CD1c-positive myeloid dendritic cell (primary cell): ENCODE data around the gene TAS1R2.
"Not testable (repeated sequence)": the region's sequence is repeated elsewhere in the genome, so short reads cannot be mapped to it uniquely, and the experiment has no call there.

Experiments
- DNase-seq: peaks from one replicate; pipeline ENCODE4 v3.0.0-alpha.2; 2016; ENCODE audit errors: extremely low spot score

The TAS1R2 gene

DNA sequence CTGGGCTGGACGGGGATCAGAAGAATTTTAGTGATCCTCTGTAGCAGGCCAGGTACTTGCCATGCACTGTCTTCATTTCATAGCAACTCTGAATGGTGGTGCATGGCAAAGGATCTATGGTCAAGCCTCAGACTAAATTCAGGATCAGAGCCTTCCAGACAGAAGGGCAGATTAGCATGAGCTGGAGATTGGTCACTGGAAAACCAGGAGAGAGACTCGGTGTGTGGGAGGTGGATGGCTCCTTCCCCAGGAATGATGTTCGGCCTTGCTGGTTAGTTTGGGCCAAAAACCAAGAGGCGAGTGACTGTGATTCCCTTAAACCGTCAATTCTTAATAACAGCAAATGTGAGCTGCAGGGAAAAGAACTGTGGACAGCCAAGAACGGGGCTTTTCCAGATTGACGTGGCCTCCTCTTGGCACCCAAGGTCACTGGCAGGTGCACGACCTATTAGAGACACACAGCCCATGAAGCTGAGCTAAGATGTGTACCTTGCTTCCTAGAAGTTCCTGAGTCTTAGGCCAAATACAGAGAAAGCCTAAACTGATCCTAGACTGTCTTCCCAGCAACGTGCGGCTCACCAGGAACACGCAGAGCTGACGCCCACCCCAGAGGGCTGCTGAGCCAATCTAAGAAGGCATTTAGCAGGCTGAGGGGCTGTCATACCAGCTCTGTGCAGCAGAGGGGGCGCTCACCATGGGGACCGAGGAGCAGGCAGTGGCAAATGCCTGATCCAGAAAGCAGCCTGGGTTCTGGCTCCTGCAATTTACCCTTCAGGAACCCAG is 24.4 kb upstream of the TAS1R2 start:
- DNase-seq = peak; percentile 69

DNA sequence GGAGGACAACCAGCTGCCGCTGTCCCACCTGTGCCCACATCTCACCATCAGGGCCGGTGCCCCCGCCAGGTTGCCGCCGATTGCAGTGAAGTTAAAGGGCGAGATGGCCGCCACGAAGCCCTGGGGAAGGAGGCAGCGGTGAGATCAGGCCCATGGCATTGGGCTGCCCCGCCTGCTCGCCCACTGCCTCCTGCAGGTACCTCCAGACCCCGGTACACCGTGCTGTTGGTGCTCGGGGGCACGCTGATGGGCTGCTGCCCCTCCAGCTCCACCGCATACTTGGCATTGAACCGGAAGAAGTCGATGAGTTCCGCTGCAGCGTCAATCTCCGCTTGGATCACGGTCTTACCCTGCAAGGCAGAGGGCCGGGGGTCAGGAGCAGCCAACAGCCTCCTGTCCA is 23.6 kb upstream of the TAS1R2 start:
- DNase-seq = no peak

DNA sequence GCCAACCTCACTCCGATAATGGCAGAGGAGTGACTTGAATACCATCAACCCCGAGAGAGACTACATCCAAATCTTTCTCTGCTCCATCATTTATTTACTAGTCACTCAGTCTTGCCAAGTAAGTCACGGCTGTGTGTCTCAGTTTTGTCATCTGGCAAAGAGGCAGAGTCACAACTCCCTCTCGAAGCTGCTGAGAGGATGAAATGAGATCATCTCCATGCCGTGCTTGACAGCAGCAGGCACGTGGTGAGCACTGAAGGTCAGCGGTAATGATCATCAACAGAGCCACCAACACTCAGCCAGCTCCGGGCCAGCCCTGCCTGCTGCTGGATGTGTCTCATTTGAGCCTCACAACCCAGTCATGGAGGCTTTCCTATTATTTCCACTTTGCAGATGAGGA is 23.0 kb upstream of the TAS1R2 start:
- no peak for DNase-seq

DNA sequence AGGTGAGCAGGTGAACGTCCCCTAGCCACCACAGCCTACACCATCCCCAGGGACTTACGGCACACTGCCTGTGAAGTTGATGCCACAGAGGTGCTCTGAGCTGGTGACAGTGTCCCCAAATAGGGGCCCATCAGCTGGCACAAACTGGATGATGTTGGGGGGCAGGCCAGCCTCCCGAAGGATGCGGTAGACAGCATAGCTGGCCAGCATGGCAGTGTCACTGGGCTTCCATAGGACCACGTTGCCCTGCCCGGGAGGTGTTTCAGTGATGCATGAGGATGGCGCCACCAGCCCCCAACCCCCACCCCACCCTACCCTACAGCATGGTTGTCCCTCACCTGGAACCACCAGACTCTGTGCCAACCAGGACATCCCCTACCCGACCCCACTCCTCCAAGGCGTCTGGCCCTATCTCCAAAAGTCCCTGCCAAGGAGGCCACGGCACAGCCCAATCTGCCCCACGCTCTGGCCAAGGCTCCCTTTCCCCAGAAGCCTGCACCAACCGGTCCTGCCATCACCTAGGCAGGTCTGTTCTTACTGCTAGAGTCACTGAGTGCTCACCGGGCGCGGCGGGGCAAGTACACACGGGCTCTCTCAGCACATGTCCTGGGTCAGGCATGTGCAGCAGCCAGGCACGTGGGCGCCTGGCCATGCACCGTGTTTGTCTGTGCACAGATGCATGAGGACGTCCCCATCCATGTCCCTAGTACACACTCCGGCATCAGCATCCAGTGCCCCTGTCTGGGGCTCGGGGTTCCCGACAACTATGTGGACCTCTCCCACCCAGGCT is 22.4 kb upstream of the TAS1R2 start:
- no peak for DNase-seq

DNA sequence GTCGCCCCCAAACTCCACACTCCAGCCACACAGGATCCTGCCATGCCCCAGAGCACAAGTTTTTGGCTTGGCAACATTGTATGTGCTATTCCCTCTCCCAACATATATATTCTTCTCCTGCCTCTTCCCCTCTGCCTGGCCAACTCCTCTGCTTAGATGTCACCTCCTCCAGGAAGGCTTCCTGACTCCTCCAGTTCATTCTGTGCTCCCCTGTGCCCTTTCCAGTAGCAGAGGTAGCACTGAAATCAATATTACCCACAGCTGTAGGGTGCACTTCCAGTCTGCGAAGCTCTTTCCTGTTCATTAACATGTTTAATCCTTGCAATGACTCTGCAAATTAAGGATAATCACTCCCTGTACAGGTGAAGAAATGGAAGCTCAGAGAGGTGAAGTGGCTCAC is 21.7 kb upstream of the TAS1R2 start:
- DNase-seq = no peak

DNA sequence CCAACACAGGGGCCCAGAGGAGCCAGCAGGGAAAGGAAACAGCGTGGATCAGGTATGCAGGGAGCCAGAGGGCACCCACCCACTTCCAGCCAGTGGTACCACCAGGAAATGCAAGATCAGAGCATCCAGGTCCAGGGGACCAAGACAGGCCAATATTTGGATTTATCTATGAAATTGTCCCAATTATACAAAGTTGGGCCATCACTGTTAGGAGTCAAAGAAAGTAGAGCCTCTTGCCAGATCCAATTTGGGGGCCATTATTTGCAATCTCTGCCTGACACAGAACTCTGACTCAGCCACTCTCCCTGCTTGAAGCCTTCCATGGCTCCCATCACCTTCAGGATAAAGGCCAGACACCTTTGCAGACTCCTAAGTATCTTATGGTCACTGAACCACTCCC is 21.1 kb upstream of the TAS1R2 start:
- no peak for DNase-seq

DNA sequence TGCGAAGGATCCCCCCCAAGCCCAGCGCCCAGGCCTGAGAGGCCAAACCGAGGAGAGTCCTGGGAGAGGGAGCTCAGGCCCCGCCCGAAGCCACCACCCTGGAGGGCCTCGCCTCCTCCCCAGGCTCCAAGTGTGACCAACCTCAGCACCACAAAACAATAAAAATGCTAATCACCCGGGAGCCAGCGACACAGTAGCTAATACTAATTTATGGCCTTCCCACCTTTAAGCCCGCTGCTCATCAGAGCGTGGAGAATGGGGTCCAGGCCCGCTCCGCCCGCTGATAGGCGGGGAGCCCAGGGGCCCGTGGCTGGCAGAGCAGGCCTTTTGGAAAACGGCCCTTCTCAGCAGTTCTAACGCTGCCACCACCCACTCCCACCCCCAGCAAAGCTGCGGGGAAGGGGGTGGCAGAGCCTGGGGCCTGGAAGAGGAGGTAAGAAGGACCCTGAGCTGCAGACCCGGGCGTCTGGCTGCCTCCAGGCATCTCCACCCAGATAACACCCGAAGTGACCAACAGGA is 20.4 kb upstream of the TAS1R2 start:
- no peak for DNase-seq

DNA sequence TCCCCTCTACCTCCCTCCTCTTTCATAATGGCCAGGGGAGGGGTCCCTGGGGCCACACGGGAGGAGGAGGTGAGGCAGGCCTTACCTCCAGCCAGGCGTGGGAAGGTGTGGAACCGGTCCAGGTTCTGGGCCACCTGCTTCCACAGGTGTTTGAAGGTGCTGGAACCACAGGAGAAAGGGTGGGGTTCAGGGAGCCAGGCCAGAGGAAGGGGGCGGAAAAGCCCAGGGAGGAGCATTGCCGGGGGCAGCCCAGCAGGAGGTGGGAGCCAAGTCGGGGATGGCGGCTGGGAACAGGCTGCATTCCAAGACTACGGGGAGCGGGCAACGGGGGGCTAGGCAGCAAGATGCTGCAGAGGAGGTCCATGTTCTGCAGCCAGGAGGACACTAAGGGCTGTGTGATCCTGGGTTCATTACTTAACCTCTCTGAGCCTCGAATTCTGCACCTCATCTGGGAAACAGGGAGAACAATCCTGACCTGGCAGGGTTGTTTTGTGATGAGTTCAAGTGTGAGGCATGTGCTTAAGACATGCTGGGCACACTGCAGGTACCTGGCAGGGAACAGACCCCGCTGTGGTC is 19.8 kb upstream of the TAS1R2 start:
- DNase-seq = no peak

DNA sequence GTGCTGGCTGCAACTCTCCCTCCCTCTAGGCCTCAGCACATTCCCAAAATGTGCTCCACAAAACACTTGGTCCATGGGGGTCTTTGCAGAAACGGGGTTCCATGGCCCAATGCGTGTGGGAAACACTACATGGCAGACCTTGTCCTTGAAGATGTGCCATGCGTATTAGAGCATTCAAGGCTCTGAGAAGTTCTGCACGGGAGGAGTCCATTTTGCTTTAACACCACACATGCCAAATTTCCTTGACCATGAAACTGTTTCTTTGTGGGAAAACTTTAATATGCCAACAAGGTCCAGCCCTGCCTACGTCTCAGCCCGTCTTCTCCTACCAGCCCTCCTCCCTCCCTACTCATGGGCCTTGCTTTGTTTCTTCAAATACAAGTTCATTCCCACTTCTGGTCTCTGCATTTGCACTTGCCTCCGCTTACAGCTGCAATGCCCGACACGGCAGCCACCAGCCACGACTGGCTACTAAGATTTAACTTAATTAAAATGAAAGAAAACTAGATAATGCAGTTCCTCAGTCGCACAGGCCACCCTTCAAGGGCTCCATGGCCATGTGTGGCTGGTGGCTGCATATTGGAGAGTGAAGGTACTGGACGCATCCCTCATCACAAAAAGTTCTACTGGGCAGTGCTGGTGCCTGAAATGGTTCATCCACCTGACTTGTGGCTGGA is 19.2 kb upstream of the TAS1R2 start:
- no peak for DNase-seq

DNA sequence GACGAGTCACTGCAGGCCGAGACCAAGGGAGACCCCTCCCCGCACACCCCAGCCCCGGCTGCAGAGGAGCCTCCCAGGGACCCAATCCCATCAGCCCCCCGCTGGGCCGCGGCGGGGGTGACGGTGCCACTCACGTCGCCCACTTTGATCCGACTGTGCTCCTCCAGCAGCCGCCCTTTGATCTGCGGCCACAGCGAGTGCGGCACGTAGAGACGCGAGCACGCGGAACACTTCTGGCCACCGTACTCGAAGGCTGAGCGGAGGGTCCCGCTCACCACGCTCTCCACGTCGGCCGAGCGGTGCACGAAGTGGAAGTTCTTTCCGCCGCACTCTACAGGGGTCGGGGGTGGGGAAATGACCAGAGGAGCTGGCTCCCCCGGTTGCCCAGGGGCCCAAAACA is 17.8 kb upstream of the TAS1R2 start:
- DNase-seq = no peak

DNA sequence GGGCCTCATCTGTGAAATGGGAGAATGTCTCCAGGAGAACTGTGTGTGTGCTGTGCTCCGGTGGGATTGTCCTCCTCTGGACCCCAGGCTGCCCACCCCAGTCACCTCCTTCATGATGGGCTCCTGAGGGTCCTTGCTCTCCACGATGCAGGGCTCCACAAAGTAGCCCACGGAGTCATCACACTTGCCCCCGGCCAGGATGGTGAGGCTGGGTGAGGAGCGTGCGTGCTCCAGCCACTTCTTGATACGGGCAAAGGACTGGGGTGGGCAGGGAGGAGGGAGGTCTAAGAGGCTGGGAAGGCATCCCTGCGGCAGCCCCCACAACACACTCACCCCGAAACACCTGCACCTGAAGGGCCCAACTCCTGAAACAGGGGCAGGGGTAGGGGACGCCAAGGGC is 16.8 kb upstream of the TAS1R2 start:
- no peak for DNase-seq

DNA sequence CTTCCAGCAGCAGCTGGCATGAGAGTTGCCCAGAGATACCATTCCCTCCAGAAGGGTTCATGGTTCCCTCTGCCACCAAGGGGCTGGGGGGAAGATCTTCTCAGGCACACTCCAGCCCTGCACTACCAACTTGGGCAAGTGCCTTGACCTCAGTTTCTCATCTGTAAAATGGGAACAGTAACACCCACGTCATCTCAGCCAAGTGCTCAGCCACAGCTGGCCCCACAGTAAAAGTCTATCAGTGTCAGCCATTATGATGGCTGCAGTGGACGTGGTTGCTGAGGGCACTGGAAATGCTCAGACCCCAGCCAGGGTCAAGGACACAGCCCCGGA is 16.3 kb upstream of the TAS1R2 start:
- no peak for DNase-seq

DNA sequence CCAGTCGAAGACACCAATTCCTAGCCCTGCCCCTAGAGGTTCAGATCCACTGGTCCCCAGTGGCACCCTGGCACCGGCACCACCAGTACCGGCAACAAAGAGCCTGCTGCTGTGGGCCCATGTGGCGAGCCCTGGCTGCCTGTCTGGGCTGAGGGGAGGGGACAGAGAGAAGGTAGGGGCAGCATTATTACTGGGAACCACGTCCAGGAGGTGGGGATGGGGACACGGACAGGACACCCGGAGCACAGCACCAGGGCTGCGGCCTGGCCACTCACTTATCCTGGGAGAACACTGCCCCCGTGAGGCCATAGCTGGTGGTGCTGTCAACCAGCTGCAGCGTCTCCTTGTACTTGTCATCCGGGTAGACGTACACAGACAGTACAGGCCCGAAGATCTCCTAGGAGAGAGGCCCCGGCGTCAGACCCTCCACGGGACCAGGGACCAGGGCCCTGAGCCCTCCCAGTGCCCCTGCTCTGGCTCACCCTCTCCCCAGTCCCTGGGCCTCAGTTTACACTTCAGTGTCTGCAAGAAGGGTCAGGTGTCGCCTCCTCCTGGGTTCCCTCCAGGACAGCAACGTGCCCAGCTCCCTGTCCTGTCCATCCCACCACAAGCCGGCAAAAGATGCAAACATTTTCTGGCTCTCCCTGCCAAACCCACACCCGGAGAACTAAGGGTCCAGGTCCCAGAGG is 15.8 kb upstream of the TAS1R2 start:
- peak; percentile 62 for DNase-seq

DNA sequence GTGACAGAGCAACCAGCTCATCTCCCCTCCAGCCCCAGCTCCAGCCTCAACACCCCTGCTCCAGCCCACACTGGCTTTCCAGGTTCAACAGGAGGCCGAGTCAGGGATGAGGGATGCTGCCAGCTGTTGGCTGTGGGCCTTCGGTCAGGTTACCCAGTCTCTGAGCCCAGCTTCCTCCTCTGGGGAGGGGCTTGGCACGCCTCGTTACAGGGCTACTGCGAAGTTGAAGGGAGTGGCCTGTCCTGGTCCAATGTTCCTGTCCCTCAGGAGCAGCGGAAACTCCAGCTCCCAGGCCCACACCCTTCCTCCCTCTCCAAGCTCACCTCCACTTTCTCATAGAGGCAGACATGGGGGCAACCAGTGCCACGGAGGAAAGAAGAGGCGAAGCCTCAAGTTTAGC is 15.1 kb upstream of the TAS1R2 start:
- no peak for DNase-seq

DNA sequence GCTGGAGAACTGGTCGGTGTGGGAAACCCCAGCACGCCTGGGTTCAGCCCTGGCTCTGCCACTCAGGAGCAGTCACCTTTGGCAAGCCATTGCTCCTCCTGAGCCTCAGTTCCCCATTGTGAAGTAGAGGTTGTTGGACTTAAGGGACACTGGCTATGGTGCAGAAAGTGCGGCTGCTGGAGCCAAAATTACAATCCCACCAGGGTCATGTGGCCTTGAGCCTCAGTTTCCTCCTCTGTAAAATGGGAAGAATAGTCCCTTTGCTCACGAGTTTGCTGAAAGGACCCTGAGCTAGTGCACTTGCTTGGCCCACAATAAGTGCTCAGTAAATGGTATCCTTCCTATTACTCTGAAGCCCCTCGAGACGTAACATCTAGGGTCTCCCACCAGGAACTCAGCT is 14.6 kb upstream of the TAS1R2 start:
- DNase-seq = no peak

DNA sequence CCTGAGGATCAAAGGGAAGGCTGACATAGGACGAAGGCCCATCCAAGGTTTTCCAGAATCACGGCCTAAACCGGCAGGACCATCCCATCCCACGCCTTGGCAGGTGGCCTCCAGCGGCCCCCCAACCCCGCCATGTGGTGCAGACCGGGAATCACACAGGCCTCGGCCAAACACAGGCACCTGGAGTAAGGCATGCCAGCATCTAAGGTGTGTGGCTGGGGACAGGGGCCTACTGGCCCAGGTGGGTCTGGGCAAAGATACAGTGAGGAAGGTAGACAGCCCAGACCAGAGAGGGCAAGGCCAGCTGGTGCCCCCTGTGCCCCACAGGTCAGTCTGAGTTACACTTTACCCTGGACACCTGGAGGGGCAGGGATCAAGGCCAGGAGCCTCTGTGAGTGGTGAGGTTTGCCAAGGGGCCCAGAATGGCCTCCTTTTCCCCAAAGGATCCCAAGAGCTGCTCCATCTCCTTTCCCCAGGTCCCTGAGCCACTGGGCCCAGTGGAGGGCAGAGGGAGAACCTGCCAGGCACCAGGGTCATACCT is 12.7 kb upstream of the TAS1R2 start:
- no peak for DNase-seq

DNA sequence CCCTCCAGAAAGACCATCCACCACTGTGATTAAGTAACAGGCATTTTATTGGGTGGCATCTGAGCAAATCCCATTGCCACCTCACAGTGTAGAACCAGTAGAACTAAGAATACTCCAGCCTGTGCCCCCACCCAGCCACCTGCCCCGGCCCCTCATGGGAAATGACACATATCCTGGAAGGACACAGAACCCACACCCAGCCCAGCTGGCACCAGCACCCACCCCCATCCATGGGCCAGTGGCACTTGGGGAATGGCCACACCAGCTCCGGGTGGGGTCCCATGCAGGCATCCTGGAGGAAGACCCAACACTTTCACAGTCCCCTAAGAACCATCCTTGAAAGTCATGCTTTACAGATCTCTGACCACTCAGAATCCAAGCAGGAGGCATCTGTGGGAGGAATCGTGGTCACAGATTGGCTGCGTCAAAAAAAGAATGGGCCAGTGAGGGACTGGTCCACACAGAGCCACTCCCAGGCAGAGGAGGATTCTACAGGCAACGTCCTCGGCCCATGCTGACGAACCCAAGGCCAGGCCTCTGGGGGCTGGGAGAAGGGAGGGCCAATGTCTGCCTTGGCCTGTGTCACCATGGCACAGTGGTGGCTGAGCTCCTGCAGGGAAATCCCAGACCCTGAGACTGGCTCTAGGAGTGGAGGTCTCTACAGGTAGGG is 12.1 kb upstream of the TAS1R2 start:
- no peak for DNase-seq

DNA sequence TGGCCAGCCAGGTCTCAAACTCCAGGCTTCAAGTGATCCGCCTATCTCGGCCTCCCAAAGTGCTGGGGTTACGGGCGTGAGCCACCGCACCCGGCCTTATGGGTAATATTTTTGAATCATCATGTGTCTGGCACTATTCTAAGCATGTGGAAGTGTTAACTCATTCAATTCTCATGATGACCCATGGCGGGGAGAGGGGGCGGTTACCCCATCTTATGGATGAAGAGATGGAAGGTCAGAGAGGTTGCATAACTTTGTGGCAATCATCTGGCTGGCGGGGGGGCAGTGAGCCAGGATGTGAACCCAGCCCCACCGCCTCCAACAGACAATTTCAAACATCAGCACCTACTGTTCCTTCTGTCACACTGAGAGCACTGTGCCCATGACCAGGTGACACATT is 11.5 kb upstream of the TAS1R2 start:
- no peak for DNase-seq

DNA sequence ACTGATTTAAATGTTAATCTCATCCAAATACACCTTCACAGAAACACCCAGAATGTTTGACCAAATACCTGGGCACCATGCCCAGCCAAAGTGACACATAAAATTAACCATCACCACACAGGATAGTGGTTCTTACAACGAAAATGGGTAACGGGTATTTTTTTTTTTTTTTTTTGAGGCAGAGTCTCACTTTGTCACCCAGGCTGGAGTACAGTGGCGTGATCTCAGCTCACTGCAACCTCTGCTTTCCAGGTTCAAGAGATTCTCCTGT is 11.1 kb upstream of the TAS1R2 start:
- DNase-seq = not testable (repeated sequence)

DNA sequence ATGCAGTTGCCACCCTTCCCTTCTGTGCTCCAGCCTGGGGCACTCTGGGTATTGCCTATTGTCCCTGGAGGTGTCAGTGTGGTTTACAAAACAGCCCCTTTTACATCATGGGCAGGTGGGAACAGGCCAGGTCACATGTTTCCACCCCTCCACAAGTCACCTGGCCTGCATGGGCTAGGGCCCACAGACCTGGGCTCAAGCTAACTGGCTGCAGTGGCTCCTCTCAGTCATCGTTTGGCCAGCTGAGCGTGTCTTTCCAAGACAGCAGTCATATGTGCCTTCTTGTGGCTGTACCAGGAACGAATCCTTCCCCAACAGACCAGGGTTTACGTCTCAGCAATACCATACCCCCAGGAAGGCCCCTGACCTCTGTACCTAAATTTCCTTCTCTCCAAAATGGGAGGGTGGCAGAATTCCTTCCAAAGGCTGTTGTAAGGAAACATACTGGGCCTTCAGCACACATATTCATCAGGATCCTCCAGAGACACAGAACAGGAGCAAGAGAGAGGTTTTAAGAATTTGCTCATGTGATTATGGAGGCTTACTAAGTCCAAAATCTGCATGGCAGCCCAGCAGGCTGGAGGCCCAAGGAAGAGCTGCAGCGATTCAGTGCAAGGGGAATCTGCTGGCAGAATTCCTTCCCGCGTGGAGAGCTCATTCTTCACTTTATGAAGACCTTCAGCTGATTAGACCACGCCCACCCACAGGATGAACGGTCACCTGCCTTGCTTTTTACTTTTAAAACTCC is 10.6 kb upstream of the TAS1R2 start:
- no peak for DNase-seq
